HepG2 (cell line): ENCODE results near the gene HSPA1A. TPM values are rescaled to one million over a fixed set of nuclear protein-coding genes. Genes with fewer than 3 reads are reported as not detected.

Experiments
- CCAR2 ChIP-seq: fragments of 200-400 bp; formaldehyde crosslinking; optimal IDR thresholded peaks from 2 replicates; pipeline ENCODE3; 2018; ENCODE audit warnings: low read depth, mild to moderate bottlenecking, low read length, moderate library complexity
- EED ChIP-seq: sonication (generic); formaldehyde crosslinking; IDR thresholded peaks from 2 replicates; pipeline ENCODE4 v1.5.0; 2020; ENCODE audit warnings: mild to moderate bottlenecking, missing genetic modification reagents
- HOXA9 ChIP-seq: sonication (generic); formaldehyde crosslinking; IDR thresholded peaks from 2 replicates; pipeline ENCODE4 v1.8.1; 2022; ENCODE audit warnings: missing genetic modification reagents, mild to moderate bottlenecking, moderate library complexity, borderline replicate concordance
- MTA1 ChIP-seq: sonication (generic); formaldehyde crosslinking; IDR thresholded peaks from 2 replicates; pipeline ENCODE4 v1.4.0; 2020; ENCODE audit warnings: missing genetic modification reagents, mild to moderate bottlenecking, borderline replicate concordance
- NR2F2 ChIP-seq: IDR thresholded peaks from 2 replicates; pipeline ENCODE4 v1.6.1; 2012; ENCODE audit warnings: low read depth, inconsistent platforms, borderline replicate concordance
- ONECUT2 ChIP-seq: sonication (generic); formaldehyde crosslinking; IDR thresholded peaks from 2 replicates; pipeline ENCODE4 v1.4.0; 2020; ENCODE audit warnings: missing genetic modification reagents
- PHB2 ChIP-seq: fragments of 450-650 bp; IDR thresholded peaks from 2 replicates; pipeline ENCODE4 v1.6.1; 2018; ENCODE audit not compliant: partially characterized antibody
- SRSF4 ChIP-seq: fragments of 200-400 bp; formaldehyde crosslinking; IDR thresholded peaks from one replicate; pipeline ENCODE4 v1.6.1; 2018; ENCODE audit warnings: mild to moderate bottlenecking, low read depth, low read length, moderate library complexity; ENCODE audit not compliant: poor library complexity, severe bottlenecking
- TEF ChIP-seq: sonication (generic); formaldehyde crosslinking; IDR thresholded peaks from 2 replicates; pipeline ENCODE4 v1.5.0; 2020; ENCODE audit warnings: missing genetic modification reagents
- YY1 ChIP-seq: IDR thresholded peaks from 2 replicates; pipeline ENCODE4 v1.6.1; 2011; ENCODE audit warnings: low read length, low read depth, moderate library complexity, mild to moderate bottlenecking; ENCODE audit not compliant: insufficient read depth, insufficient replicate concordance
- ZNF10 ChIP-seq: sonication (generic); formaldehyde crosslinking; IDR thresholded peaks from 2 replicates; pipeline ENCODE4 v1.4.0; 2020; ENCODE audit warnings: mild to moderate bottlenecking, low read depth, missing genetic modification reagents, borderline replicate concordance
- ZNF121 ChIP-seq: sonication (generic); formaldehyde crosslinking; IDR thresholded peaks from 2 replicates; pipeline ENCODE4 v1.5.0; 2020; ENCODE audit warnings: mild to moderate bottlenecking, missing genetic modification reagents
- ZNF136 ChIP-seq: sonication (generic); formaldehyde crosslinking; IDR thresholded peaks from 2 replicates; pipeline ENCODE4 v1.8.1; 2022; ENCODE audit warnings: low read depth, mild to moderate bottlenecking, moderate library complexity, missing genetic modification reagents
- ZNF501 ChIP-seq: sonication (generic); formaldehyde crosslinking; IDR thresholded peaks from 2 replicates; pipeline ENCODE4 v1.5.1; 2020; ENCODE audit warnings: mild to moderate bottlenecking, moderate library complexity, missing genetic modification reagents
- ZNF510 ChIP-seq: sonication (generic); formaldehyde crosslinking; IDR thresholded peaks from 2 replicates; pipeline ENCODE4 v1.4.0; 2020; ENCODE audit warnings: low read depth, mild to moderate bottlenecking, missing genetic modification reagents
- ZNF569 ChIP-seq: sonication (generic); formaldehyde crosslinking; IDR thresholded peaks from 2 replicates; pipeline ENCODE4 v1.5.0; 2020; ENCODE audit warnings: mild to moderate bottlenecking, missing genetic modification reagents, moderate library complexity, borderline replicate concordance
- ZSCAN21 ChIP-seq: sonication (generic); formaldehyde crosslinking; IDR thresholded peaks from 2 replicates; pipeline ENCODE4 v1.8.0; 2022; ENCODE audit warnings: mild to moderate bottlenecking, missing genetic modification reagents, moderate library complexity, borderline replicate concordance
- ZSCAN9 ChIP-seq: IDR thresholded peaks from 2 replicates; pipeline ENCODE4 v1.6.1; 2016; ENCODE audit warnings: borderline replicate concordance
- polyA plus RNA-seq, 8 experiments: library from polyadenylated mRNA; depleted of rRNA in 3 of 8; stranded (reverse) in 7 of 8; unstranded in 1 of 8; fragments of >200 nt; fragmentation: Illumina TruSeq in 4 of 8; extraction: Trizol in 4 of 8; gene quantifications; 2 replicates each; pipeline versions ENCODE4 v1.2.1 to v1.2.3, GENCODE V29; 2011 to 2016; ENCODE audit warnings: low read depth in 4 of 8, missing spikeins in 1 of 8, mixed read lengths in 1 of 8; ENCODE audit not compliant: insufficient read depth in 1 of 8
- total RNA-seq, 5 experiments: library from RNA; depleted of rRNA; stranded (reverse); fragments of >200 nt; fragmentation: Illumina TruSeq; extraction: Trizol; gene quantifications; 2 replicates each; pipeline ENCODE4 v1.2.3, GENCODE V29; 2016; ENCODE audit warnings: low read depth in 1 of 5
- TF ChIP-seq, protein P1 (sequence below), 2 experiments: sonication (generic) in 1 of 2; formaldehyde crosslinking in 1 of 2; IDR thresholded peaks; 2 replicates each; pipeline versions ENCODE4 v1.4.0 to v1.6.1; 2016 to 2020; ENCODE audit warnings: borderline replicate concordance in 1 of 2, low read depth in 1 of 2, mild to moderate bottlenecking in 1 of 2, missing genetic modification reagents in 1 of 2
- TF ChIP-seq, protein P2 (sequence below): sonication (generic); formaldehyde crosslinking; IDR thresholded peaks from 2 replicates; pipeline ENCODE4 v1.5.0; 2020; ENCODE audit warnings: mild to moderate bottlenecking, missing genetic modification reagents, moderate library complexity

HSPA1A gene
- total and polyA plus RNA-seq, 2 of the 13 experiments (the other 11 are each of a cell fraction or from before 2014, with no cell fraction given) = 44.5 to 85.0 TPM

GRCh38 chr6:31822036-31822821 is 6.9 kb downstream of the HSPA1A start (continued):
- no peak for TF ChIP-seq ZNF121 (CRISPR knock-in tag)
- no peak for TF ChIP-seq ZNF510
- no peak for TF ChIP-seq HOXA9 (CRISPR knock-in tag)
- TF ChIP-seq MTA1 (CRISPR knock-in tag) = no peak
- no peak for TF ChIP-seq ZNF10 (CRISPR knock-in tag)
- TF ChIP-seq YY1 = no peak
- no peak for TF ChIP-seq CCAR2
- no peak for TF ChIP-seq ZNF569 (CRISPR knock-in tag)
- no peak; the same call in 1 of the 2 replicates for TF ChIP-seq ZSCAN9 (CRISPR knock-in tag)
- no peak; the same call in 1 of the 2 replicates for TF ChIP-seq ZSCAN21 (CRISPR knock-in tag)
- peak; percentile 67; the same call in 1 of the 2 replicates for TF ChIP-seq ZNF136 (CRISPR knock-in tag)
- no peak for TF ChIP-seq EED
- TF ChIP-seq PHB2 = no peak
- TF ChIP-seq NR2F2 = 0 out of 2 replicates have a peak, but pooled peaks have one; percentile 6
- TF ChIP-seq, protein P1, sequence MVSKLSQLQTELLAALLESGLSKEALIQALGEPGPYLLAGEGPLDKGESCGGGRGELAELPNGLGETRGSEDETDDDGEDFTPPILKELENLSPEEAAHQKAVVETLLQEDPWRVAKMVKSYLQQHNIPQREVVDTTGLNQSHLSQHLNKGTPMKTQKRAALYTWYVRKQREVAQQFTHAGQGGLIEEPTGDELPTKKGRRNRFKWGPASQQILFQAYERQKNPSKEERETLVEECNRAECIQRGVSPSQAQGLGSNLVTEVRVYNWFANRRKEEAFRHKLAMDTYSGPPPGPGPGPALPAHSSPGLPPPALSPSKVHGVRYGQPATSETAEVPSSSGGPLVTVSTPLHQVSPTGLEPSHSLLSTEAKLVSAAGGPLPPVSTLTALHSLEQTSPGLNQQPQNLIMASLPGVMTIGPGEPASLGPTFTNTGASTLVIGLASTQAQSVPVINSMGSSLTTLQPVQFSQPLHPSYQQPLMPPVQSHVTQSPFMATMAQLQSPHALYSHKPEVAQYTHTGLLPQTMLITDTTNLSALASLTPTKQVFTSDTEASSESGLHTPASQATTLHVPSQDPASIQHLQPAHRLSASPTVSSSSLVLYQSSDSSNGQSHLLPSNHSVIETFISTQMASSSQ (IDR thresholded peaks at IDR 0.05; ENCODE audit: low read depth) = no peak
- TF ChIP-seq, protein P1 (CRISPR knock-in tag; IDR thresholded peaks at IDR 0.05; ENCODE audit: borderline replicate concordance) = no peak
- no peak for TF ChIP-seq SRSF4
- TF ChIP-seq ZNF501 = no peak
- TF ChIP-seq, protein P2, sequence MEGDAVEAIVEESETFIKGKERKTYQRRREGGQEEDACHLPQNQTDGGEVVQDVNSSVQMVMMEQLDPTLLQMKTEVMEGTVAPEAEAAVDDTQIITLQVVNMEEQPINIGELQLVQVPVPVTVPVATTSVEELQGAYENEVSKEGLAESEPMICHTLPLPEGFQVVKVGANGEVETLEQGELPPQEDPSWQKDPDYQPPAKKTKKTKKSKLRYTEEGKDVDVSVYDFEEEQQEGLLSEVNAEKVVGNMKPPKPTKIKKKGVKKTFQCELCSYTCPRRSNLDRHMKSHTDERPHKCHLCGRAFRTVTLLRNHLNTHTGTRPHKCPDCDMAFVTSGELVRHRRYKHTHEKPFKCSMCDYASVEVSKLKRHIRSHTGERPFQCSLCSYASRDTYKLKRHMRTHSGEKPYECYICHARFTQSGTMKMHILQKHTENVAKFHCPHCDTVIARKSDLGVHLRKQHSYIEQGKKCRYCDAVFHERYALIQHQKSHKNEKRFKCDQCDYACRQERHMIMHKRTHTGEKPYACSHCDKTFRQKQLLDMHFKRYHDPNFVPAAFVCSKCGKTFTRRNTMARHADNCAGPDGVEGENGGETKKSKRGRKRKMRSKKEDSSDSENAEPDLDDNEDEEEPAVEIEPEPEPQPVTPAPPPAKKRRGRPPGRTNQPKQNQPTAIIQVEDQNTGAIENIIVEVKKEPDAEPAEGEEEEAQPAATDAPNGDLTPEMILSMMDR (CRISPR knock-in tag) = 0 out of 2 replicates have a peak, but pooled peaks have one; percentile 13
- no peak for TF ChIP-seq TEF (CRISPR knock-in tag)
- TF ChIP-seq ONECUT2 (CRISPR knock-in tag) = no peak
